Measurements from ENCODE around the gene WWOX. TPM values are rescaled to one million over a fixed set of nuclear protein-coding genes. Genes with fewer than 3 reads are reported as not detected.
A peak's percentile ranks its signal among the peaks of the same experiment; 100 is the strongest.

The WWOX gene
- total and polyA plus RNA-seq, 3 experiments from 2014 or later: 17.2 to 18.6 (median 18.2) TPM

GRCh38 chr16:78217276-78217675 is 117.8 kb downstream of the WWOX start:
- ChIA-PET CTCF (no interaction called here), POLR2A (no interaction called here)
- Histone ChIP-seq H3K4me1 (ENCODE audit: insufficient read depth, low read length) (no peaks in the 10 kb centered on the region), H3K27me3 (ENCODE audit: insufficient read depth, low read length, poor library complexity, severe bottlenecking) (no peaks in the 10 kb centered on the region), H3K9me3 (ENCODE audit: low read length) (no peaks in the 10 kb centered on the region), H3K27ac (ENCODE audit: low read depth, low read length) (no peak overlapping the region), H3K36me3 (ENCODE audit: insufficient read depth, low read length) (no peaks in the 10 kb centered on the region), H3K4me3 (ENCODE audit: low read length) (no peak overlapping the region)
- no peaks in the 10 kb centered on the region for H3K27me3 Mint-ChIP-seq
- H3K9me3 Mint-ChIP-seq: no peaks in the 10 kb centered on the region
- H3K4me1 Mint-ChIP-seq: no peaks in the 10 kb centered on the region
- DNase-seq: no peak
- no peak overlapping the region for H3K4me3 Mint-ChIP-seq
- peaks cover 0 to 16% (median 3%) of the 10 kb centered on the region in 3 donors for H3K36me3 Mint-ChIP-seq
- H3K27ac Mint-ChIP-seq: no peak overlapping the region

GRCh38 chr16:78218279-78218678 is 118.8 kb downstream of the WWOX start:
- Mint-ChIP-seq H3K9me3 (no peaks in the 10 kb centered on the region), H3K4me1 (no peaks in the 10 kb centered on the region), H3K27ac (peak overlapping the region in 1 of 8 donors; percentile 49), H3K36me3 (peaks cover 0 to 16% (median 3%) of the 10 kb centered on the region in 3 donors), H3K27me3 (no peaks in the 10 kb centered on the region), H3K4me3 (no peak overlapping the region)
- no peaks in the 10 kb centered on the region for H3K9me3 ChIP-seq (ENCODE audit: low read length)
- POLR2A ChIA-PET: no interaction called here
- H3K27ac ChIP-seq (ENCODE audit: low read depth, low read length): no peak overlapping the region
- no peaks in the 10 kb centered on the region for H3K4me1 ChIP-seq (ENCODE audit: insufficient read depth, low read length)
- H3K36me3 ChIP-seq (ENCODE audit: insufficient read depth, low read length): no peaks in the 10 kb centered on the region
- no peaks in the 10 kb centered on the region for H3K27me3 ChIP-seq (ENCODE audit: insufficient read depth, low read length, poor library complexity, severe bottlenecking)
- no peak for DNase-seq
- CTCF ChIA-PET: no interaction called here
- H3K4me3 ChIP-seq (ENCODE audit: low read length): no peak overlapping the region

GRCh38 chr16:78218856-78219651 is 119.6 kb downstream of the WWOX start:
- no peaks in the 10 kb centered on the region for H3K4me1 ChIP-seq (ENCODE audit: insufficient read depth, low read length)
- ChIA-PET CTCF (no interaction called here), POLR2A (no interaction called here)
- H3K36me3 ChIP-seq (ENCODE audit: insufficient read depth, low read length): no peaks in the 10 kb centered on the region
- Mint-ChIP-seq H3K27me3 (no peaks in the 10 kb centered on the region), H3K27ac (no peak overlapping the region), H3K4me1 (no peaks in the 10 kb centered on the region), H3K9me3 (no peaks in the 10 kb centered on the region), H3K4me3 (no peak overlapping the region), H3K36me3 (peaks cover 0 to 16% (median 3%) of the 10 kb centered on the region in 3 donors)
- DNase-seq: no peak
- H3K27me3 ChIP-seq (ENCODE audit: insufficient read depth, low read length, poor library complexity, severe bottlenecking): no peaks in the 10 kb centered on the region
- H3K4me3 ChIP-seq (ENCODE audit: low read length): no peak overlapping the region
- H3K9me3 ChIP-seq (ENCODE audit: low read length): no peaks in the 10 kb centered on the region
- H3K27ac ChIP-seq (ENCODE audit: low read depth, low read length): no peak overlapping the region

- ChIA-PET CTCF (no interaction called here), POLR2A (no interaction called here)
- H3K4me1 ChIP-seq (ENCODE audit: insufficient read depth, low read length): no peaks in the 10 kb centered on the region
- no peak overlapping the region for H3K27ac Mint-ChIP-seq
- no peaks in the 10 kb centered on the region for H3K36me3 ChIP-seq (ENCODE audit: insufficient read depth, low read length)
- H3K4me1 Mint-ChIP-seq: no peaks in the 10 kb centered on the region
- H3K9me3 Mint-ChIP-seq: no peaks in the 10 kb centered on the region
- no peaks in the 10 kb centered on the region for H3K9me3 ChIP-seq (ENCODE audit: low read length)
- H3K27me3 ChIP-seq (ENCODE audit: insufficient read depth, low read length, poor library complexity, severe bottlenecking): no peaks in the 10 kb centered on the region
- H3K4me3 Mint-ChIP-seq: no peak overlapping the region
- no peak overlapping the region for H3K27ac ChIP-seq (ENCODE audit: low read depth, low read length)
- no peaks in the 10 kb centered on the region for H3K27me3 Mint-ChIP-seq
- DNase-seq: no peak
- H3K36me3 Mint-ChIP-seq: peaks cover 0 to 8% (median 1%) of the 10 kb centered on the region in 3 donors
- H3K4me3 ChIP-seq (ENCODE audit: low read length): no peak overlapping the region
Observed at GRCh38 chr16:78220571-78220970, 121.1 kb downstream of the WWOX start.

GRCh38 chr16:78221892-78222291 is 122.4 kb downstream of the WWOX start:
- ChIA-PET POLR2A (no interaction called here), CTCF (no interaction called here)
- Mint-ChIP-seq H3K27ac (peak overlapping the region in 1 of 8 donors; percentile 36), H3K36me3 (peaks cover 0 to 8% (median 2%) of the 10 kb centered on the region in 3 donors), H3K4me3 (no peak overlapping the region), H3K4me1 (no peaks in the 10 kb centered on the region), H3K27me3 (no peaks in the 10 kb centered on the region), H3K9me3 (no peaks in the 10 kb centered on the region)
- DNase-seq: no peak
- H3K4me3 ChIP-seq (ENCODE audit: low read length): no peak overlapping the region
- H3K27me3 ChIP-seq (ENCODE audit: insufficient read depth, low read length, poor library complexity, severe bottlenecking): no peaks in the 10 kb centered on the region
- H3K36me3 ChIP-seq (ENCODE audit: insufficient read depth, low read length): no peaks in the 10 kb centered on the region
- no peak overlapping the region for H3K27ac ChIP-seq (ENCODE audit: low read depth, low read length)
- H3K9me3 ChIP-seq (ENCODE audit: low read length): no peaks in the 10 kb centered on the region
- H3K4me1 ChIP-seq (ENCODE audit: insufficient read depth, low read length): no peaks in the 10 kb centered on the region

GRCh38 chr16:78224342-78224741 is 124.9 kb downstream of the WWOX start:
- H3K9me3 ChIP-seq (ENCODE audit: low read length): no peaks in the 10 kb centered on the region
- Mint-ChIP-seq H3K36me3 (peaks cover 0 to 3% (median 0%) of the 10 kb centered on the region in 3 donors), H3K27ac (no peak overlapping the region), H3K4me3 (no peak overlapping the region), H3K9me3 (no peaks in the 10 kb centered on the region), H3K27me3 (no peaks in the 10 kb centered on the region), H3K4me1 (no peaks in the 10 kb centered on the region)
- no peak overlapping the region for H3K4me3 ChIP-seq (ENCODE audit: low read length)
- no peak overlapping the region for H3K27ac ChIP-seq (ENCODE audit: low read depth, low read length)
- H3K27me3 ChIP-seq (ENCODE audit: insufficient read depth, low read length, poor library complexity, severe bottlenecking): no peaks in the 10 kb centered on the region
- DNase-seq: no peak
- CTCF ChIA-PET: no interaction called here
- no peaks in the 10 kb centered on the region for H3K4me1 ChIP-seq (ENCODE audit: insufficient read depth, low read length)
- POLR2A ChIA-PET: no interaction called here
- no peaks in the 10 kb centered on the region for H3K36me3 ChIP-seq (ENCODE audit: insufficient read depth, low read length)

- no peaks in the 10 kb centered on the region for H3K27me3 Mint-ChIP-seq
- H3K4me3 Mint-ChIP-seq: no peak overlapping the region
- H3K27ac ChIP-seq (ENCODE audit: low read depth, low read length): no peak overlapping the region
- peaks cover 0 to 1% (median 0%) of the 10 kb centered on the region in 3 donors for H3K36me3 Mint-ChIP-seq
- H3K9me3 ChIP-seq (ENCODE audit: low read length): no peaks in the 10 kb centered on the region
- H3K4me3 ChIP-seq (ENCODE audit: low read length): no peak overlapping the region
- no peaks in the 10 kb centered on the region for H3K4me1 ChIP-seq (ENCODE audit: insufficient read depth, low read length)
- ChIA-PET CTCF (no interaction called here), POLR2A (no interaction called here)
- H3K27ac Mint-ChIP-seq: no peak overlapping the region
- no peaks in the 10 kb centered on the region for H3K36me3 ChIP-seq (ENCODE audit: insufficient read depth, low read length)
- no peaks in the 10 kb centered on the region for H3K27me3 ChIP-seq (ENCODE audit: insufficient read depth, low read length, poor library complexity, severe bottlenecking)
- no peaks in the 10 kb centered on the region for H3K9me3 Mint-ChIP-seq
- H3K4me1 Mint-ChIP-seq: no peaks in the 10 kb centered on the region
- no peak for DNase-seq
Observed at GRCh38 chr16:78225919-78226318, 126.5 kb downstream of the WWOX start.

- CTCF ChIA-PET: no interaction called here
- H3K4me1 Mint-ChIP-seq: no peaks in the 10 kb centered on the region
- no peak overlapping the region for H3K27ac Mint-ChIP-seq
- H3K36me3 Mint-ChIP-seq: peaks cover 0 to 1% (median 0%) of the 10 kb centered on the region in 3 donors
- no peaks in the 10 kb centered on the region for H3K36me3 ChIP-seq (ENCODE audit: insufficient read depth, low read length)
- H3K4me3 Mint-ChIP-seq: no peak overlapping the region
- no peaks in the 10 kb centered on the region for H3K4me1 ChIP-seq (ENCODE audit: insufficient read depth, low read length)
- no peaks in the 10 kb centered on the region for H3K9me3 Mint-ChIP-seq
- POLR2A ChIA-PET: no interaction called here
- DNase-seq: no peak
- no peak overlapping the region for H3K4me3 ChIP-seq (ENCODE audit: low read length)
- no peaks in the 10 kb centered on the region for H3K9me3 ChIP-seq (ENCODE audit: low read length)
- no peaks in the 10 kb centered on the region for H3K27me3 ChIP-seq (ENCODE audit: insufficient read depth, low read length, poor library complexity, severe bottlenecking)
- no peaks in the 10 kb centered on the region for H3K27me3 Mint-ChIP-seq
- no peak overlapping the region for H3K27ac ChIP-seq (ENCODE audit: low read depth, low read length)
Observed at GRCh38 chr16:78227855-78228254, 128.4 kb downstream of the WWOX start.
